Panc1 (cell line): ENCODE measurements around the gene PLD3. TPM values are rescaled to one million over a fixed set of nuclear protein-coding genes. Genes with fewer than 3 reads are reported as not detected.

Source experiments
- ATAC-seq: fragments of 200-7000 bp; cut with Tn5 transposase; 2 replicates; pipeline ENCODE4 v1.9.1; 2020; ENCODE audit warnings: mild to moderate bottlenecking, moderate library complexity
- BruUV-seq: library from RNA; stranded (reverse); fragments of 400-500 nt; replicated peaks from 2 replicates; lab custom pipeline; 2021; lab: Mats Ljungman, UMichigan
- CTCF ChIA-PET: fragments of 300-600 bp; sonication (Branson Sonifier 250); formaldehyde crosslinking; loops from one replicate; lab custom pipeline; 2022; ENCODE audit warnings: antibody characterized with exemption; lab: Charles Lee
- POLR2A ChIA-PET: fragments of 300-600 bp; sonication (Branson Sonifier 250); formaldehyde crosslinking; loops from one replicate; lab custom pipeline; 2022; ENCODE audit warnings: antibody characterized with exemption; lab: Charles Lee
- DNase-seq: peaks from one replicate; pipeline ENCODE4 v3.0.0-alpha.2; 2010; ENCODE audit warnings: low read depth, low spot score
- H3K27ac ChIP-seq: 2 replicates; pipeline ENCODE4 v1.5.1; 2011; ENCODE audit warnings: mild to moderate bottlenecking, low read length, inconsistent platforms
- H3K27me3 ChIP-seq: fragments of 200-500 bp; sonication (Bioruptor generic); 2 replicates; pipeline ENCODE4 v1.6.0; 2014; ENCODE audit warnings: low read length, inconsistent platforms; ENCODE audit not compliant: control insufficient read depth, insufficient read depth
- H3K36me3 ChIP-seq: fragments of 200-500 bp; sonication (Bioruptor generic); 2 replicates; pipeline ENCODE4 v1.5.1; 2014; ENCODE audit warnings: inconsistent platforms, mild to moderate bottlenecking, low read length, moderate library complexity; ENCODE audit not compliant: control insufficient read depth, insufficient read depth
- H3K4me1 ChIP-seq: 2 replicates; pipeline ENCODE4 v1.5.1; 2011; ENCODE audit warnings: inconsistent platforms, mild to moderate bottlenecking, low read length, moderate library complexity; ENCODE audit not compliant: control insufficient read depth, insufficient read depth
- H3K4me3 ChIP-seq, 2 experiments: 2 replicates each; pipeline ENCODE4 v1.5.1; 2011 to 2012; ENCODE audit warnings: low read depth in 2 of 2, low read length in 2 of 2, mild to moderate bottlenecking in 2 of 2, inconsistent platforms in 1 of 2, moderate library complexity in 1 of 2
- H3K9me3 ChIP-seq: fragments of 200-500 bp; sonication (Bioruptor generic); 2 replicates; pipeline ENCODE4 v1.5.1; 2014; ENCODE audit warnings: low read depth, mild to moderate bottlenecking, inconsistent platforms, low read length, moderate library complexity; ENCODE audit not compliant: control insufficient read depth, insufficient read depth
- CTCF ChIP-seq: fragments of 450-650 bp; IDR thresholded peaks from 2 replicates; pipeline ENCODE4 v1.5.1; 2017; ENCODE audit warnings: mild to moderate bottlenecking
- POLR2AphosphoS5 ChIP-seq: IDR thresholded peaks from 2 replicates; pipeline ENCODE4 v1.6.1; 2012; ENCODE audit warnings: mild to moderate bottlenecking, low read depth, low read length, moderate library complexity
- REST ChIP-seq, 2 experiments: IDR thresholded peaks; 2 replicates each; pipeline ENCODE4 v1.6.1; 2011 to 2012; ENCODE audit warnings: low read depth in 2 of 2, control low read depth in 1 of 2, low read length in 1 of 2, mild to moderate bottlenecking in 1 of 2, moderate library complexity in 1 of 2; ENCODE audit not compliant: insufficient read depth in 1 of 2
- SIN3A ChIP-seq: IDR thresholded peaks from 2 replicates; pipeline ENCODE4 v1.6.1; 2012; ENCODE audit warnings: low read depth, mild to moderate bottlenecking, low read length, moderate library complexity, borderline replicate concordance; ENCODE audit not compliant: insufficient read depth
- TCF7L2 ChIP-seq: IDR thresholded peaks from 2 replicates; pipeline ENCODE4 v1.6.1; 2011; ENCODE audit warnings: mild to moderate bottlenecking, low read depth, low read length, inconsistent platforms
- in situ Hi-C: cut with HindIII; loops from 2 replicates; pipeline ENCODE4 v1.10.0; 2016; ENCODE audit warnings: low sequenced_read_pairs, low pct_unique_long_range_greater_than_20kb
- intact Hi-C: fragments of 100-400 bp; cut with micrococcal nuclease; formaldehyde crosslinking; loops from one replicate; pipeline ENCODE4 v1.10.0; 2022; ENCODE audit not compliant: unreplicated experiment
- total RNA-seq: library from RNA; stranded (reverse); gene quantifications from one replicate; pipeline ENCODE4 v1.2.1, GENCODE V29; 2021; ENCODE audit not compliant: unreplicated experiment

PLD3 gene
- total RNA-seq, 1 experiment from 2014 or later: 81.8 TPM

GRCh38 chr19:40376286-40376862 lies 27.9 kb downstream of the PLD3 start:
- TF ChIP-seq REST (IDR thresholded peaks at IDR 0.05; ENCODE audit: insufficient read depth in 1 of 2, low read depth in 2 of 2, low read length in 1 of 2): no peak
- TF ChIP-seq POLR2AphosphoS5: no peak
- TF ChIP-seq TCF7L2: no peak
- no peak for TF ChIP-seq SIN3A
- no peak for TF ChIP-seq CTCF
- DNase-seq: no peak
- no TSS peak for BruUV-seq
- no peak overlapping the region for H3K27ac ChIP-seq
- no peaks in the 10 kb centered on the region for H3K36me3 ChIP-seq
- in situ Hi-C loops (no loop called here), intact Hi-C loops (no loop called here)
- H3K27me3 ChIP-seq: no peaks in the 10 kb centered on the region
- ChIA-PET POLR2A (interaction anchor here (0.6 kb wide), 1 partner anchor 16 kb away, joined by 3 read pairs; no protein-coding TSS in a partner anchor), CTCF (no interaction called here)
- H3K4me3 ChIP-seq: no peak overlapping the region
- H3K9me3 ChIP-seq: no peaks in the 10 kb centered on the region
- ATAC-seq: no peak
- H3K4me1 ChIP-seq: no peaks in the 10 kb centered on the region

GRCh38 chr19:40377876-40378385 lies 29.4 kb downstream of the PLD3 start:
- ATAC-seq: no peak
- in situ Hi-C loops: no loop called here
- H3K4me3 ChIP-seq: no peak overlapping the region
- CTCF ChIA-PET: no interaction called here
- no peak overlapping the region for H3K27ac ChIP-seq
- no peaks in the 10 kb centered on the region for H3K27me3 ChIP-seq
- DNase-seq: no peak
- BruUV-seq: TSS peak; percentile 80
- no peaks in the 10 kb centered on the region for H3K4me1 ChIP-seq
- POLR2A ChIA-PET: no interaction called here
- no peak for TF ChIP-seq TCF7L2
- no peaks in the 10 kb centered on the region for H3K36me3 ChIP-seq
- intact Hi-C loops: no loop called here
- no peaks in the 10 kb centered on the region for H3K9me3 ChIP-seq

- no peaks in the 10 kb centered on the region for H3K36me3 ChIP-seq
- TF ChIP-seq REST (IDR thresholded peaks at IDR 0.05; ENCODE audit: insufficient read depth in 1 of 2, low read depth in 2 of 2, low read length in 1 of 2): no peak
- no peak for TF ChIP-seq SIN3A
- TF ChIP-seq POLR2AphosphoS5: no peak
- TF ChIP-seq TCF7L2: no peak
- no peak for TF ChIP-seq CTCF
- H3K27me3 ChIP-seq: no peaks in the 10 kb centered on the region
- ChIA-PET POLR2A (no interaction called here), CTCF (interaction anchor here (0.6 kb wide), 1 partner anchor 73 kb away, joined by 4 read pairs; no protein-coding TSS in a partner anchor)
- intact Hi-C loops: no loop called here
- ATAC-seq: no peak
- BruUV-seq: no TSS peak
- in situ Hi-C loops: no loop called here
- DNase-seq: no peak
- no peaks in the 10 kb centered on the region for H3K4me1 ChIP-seq
- H3K4me3 ChIP-seq: no peak overlapping the region
- no peak overlapping the region for H3K27ac ChIP-seq
- no peaks in the 10 kb centered on the region for H3K9me3 ChIP-seq
Measured at GRCh38 chr19:40378509-40378908, 30.0 kb downstream of the PLD3 start.
